Testis (tissue), 2 donors: Measurements from ENCODE around the gene UPF1.

Source experiments
- CTCF ChIP-seq, 3 experiments: fragments of 450-650 bp in 2 of 3; fragments of 200-600 bp in 1 of 3; sonication (generic) in 1 of 3; IDR thresholded peaks; one replicate each; pipeline ENCODE4 v1.5.1; 2016 to 2019; ENCODE audit warnings: antibody characterized with exemption in 3 of 3, mild to moderate bottlenecking in 2 of 3, moderate library complexity in 1 of 3
- POLR2A ChIP-seq: fragments of 450-650 bp; IDR thresholded peaks from one replicate; pipeline ENCODE4 v1.6.1; 2017; ENCODE audit warnings: antibody characterized with exemption, mild to moderate bottlenecking, moderate library complexity

- TF ChIP-seq CTCF (IDR thresholded peaks at IDR 0.05): no peak
- TF ChIP-seq POLR2A: no peak
Observed at GRCh38 chr19:18860725-18861124, 29.0 kb downstream of the UPF1 start.
